Right hindlimb (tissue), 1 donor: ENCODE measurements around the gene RAB44.
"Not testable (repeated sequence)": the region's sequence is repeated elsewhere in the genome, so short reads cannot be mapped to it uniquely, and the experiment has no call there.

ENCODE experiments used
- DNase-seq: peaks from one replicate; pipeline ENCODE4 v3.0.0-alpha.2; 2018

RAB44 gene

GRCh38 chr6:36714511-36714910 lies 16.9 kb downstream of the RAB44 start:
- no peak for DNase-seq

DNA sequence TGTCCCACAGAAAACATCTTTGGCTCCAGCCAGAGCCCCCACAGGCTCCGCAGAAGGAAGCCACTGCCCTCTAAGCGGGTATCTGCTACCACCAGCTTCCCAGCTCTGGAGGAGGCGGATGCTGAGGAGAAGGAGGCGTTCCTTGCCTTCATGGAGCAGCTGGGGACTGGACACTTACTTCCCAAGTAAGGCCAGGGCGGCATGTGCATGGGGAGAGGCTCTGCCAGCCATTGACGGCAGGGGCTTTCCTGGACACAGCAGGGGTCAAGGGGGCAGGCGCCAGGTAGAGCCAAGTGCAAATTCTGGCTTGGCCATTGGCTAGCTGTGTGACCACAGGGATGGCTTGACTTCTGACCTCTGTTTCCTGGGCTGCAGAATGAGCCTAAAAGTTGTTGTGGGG lies 17.8 kb downstream of the RAB44 start:
- DNase-seq = no peak

DNA sequence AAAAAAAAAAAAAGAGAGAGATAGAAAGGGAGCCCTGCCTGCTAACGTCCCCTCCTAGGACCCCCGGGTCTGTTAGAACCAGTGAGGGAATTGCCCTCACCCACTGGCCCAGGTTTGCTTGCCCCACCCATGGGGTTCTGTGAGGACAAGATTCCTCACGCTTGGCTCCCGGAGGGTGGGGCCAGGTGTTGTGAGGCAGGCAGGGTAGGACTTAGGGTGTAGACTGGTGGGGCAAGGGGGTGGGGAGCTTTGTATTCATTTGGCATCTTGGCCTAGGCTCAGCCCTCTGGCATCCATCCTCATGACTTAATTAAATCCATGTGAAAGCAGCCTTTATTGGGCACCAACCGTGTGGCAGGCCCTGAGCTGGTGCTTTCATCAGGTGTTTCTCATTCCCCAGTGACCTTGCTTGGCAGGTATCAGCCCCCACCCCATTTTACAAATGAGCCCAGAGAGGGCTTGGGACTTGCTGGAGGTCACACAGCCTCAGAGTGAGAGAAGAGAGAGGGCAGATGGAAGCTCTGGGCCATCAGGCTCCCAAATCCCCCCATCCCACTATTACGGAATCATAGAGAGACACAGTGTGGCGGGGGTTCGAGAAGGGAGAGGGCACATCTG lies 19.0 kb downstream of the RAB44 start:
- DNase-seq = no peak

DNA sequence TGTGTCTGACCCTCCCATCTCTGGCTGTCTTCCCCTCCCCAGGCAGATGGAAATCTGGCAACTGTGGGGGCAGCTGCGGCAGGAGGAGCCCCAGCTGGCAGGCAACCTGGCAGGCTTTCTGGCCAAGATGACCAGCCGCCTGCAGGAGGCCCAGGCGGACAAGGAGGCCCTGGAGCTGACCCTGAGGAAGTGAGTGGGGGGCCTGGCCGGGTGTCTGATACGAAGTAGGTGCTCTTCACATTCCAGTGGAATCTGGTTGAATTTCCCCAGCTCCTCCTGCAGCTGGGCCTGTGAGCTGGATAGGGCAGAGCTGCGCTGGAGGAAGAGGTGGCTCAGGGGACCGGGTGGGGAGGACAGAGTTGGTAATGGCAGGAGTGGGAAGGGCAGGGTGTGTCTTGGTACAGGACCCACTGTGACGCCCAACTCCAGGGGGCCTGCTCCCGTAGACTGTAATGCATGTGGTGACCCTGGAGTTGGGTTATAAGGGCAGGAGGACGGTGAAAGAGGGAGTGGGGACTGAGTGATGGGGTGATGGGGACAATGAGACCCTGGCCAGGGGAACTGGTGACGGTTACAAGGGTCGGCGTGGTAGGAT lies 19.7 kb downstream of the RAB44 start:
- DNase-seq = no peak

DNA sequence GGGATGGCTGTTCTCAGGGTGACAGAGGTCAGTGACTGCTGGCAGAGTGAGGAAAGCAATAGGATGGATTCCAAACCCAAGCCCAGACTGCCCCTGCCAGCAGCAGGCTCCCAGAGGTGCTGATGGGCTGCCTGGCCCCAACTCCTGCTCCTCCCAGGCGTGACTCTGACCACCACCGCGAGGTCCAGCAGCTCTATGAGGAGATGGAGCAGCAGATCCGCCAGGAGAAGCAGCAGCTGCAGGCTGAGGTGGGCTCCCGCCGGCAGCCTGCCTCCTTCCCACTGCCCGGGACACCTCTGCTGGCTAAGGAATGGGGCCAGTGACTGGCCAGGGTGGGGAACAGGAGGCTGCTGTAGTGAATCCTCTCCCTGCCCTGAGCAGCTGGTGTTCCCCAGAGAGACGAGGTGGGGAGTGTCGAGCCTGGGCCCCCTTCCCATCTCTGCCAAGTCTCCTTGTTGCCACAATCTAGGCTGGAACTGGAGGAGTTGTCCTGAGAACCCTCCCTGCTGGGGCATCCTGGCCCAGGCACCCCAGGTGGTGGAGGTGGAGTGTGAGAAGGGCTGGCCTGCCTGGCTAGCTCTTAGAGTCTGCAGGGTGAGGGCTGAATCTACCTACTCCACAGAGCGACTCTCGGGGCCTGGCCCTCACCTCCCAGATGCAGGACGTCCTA lies 20.4 kb downstream of the RAB44 start:
- DNase-seq = no peak

GRCh38 chr6:36718560-36718959 lies 20.9 kb downstream of the RAB44 start:
- DNase-seq = no peak

- no peak for DNase-seq
These were observed 21.5 kb downstream of the RAB44 start for GRCh38 chr6:36719126-36719525.

DNA sequence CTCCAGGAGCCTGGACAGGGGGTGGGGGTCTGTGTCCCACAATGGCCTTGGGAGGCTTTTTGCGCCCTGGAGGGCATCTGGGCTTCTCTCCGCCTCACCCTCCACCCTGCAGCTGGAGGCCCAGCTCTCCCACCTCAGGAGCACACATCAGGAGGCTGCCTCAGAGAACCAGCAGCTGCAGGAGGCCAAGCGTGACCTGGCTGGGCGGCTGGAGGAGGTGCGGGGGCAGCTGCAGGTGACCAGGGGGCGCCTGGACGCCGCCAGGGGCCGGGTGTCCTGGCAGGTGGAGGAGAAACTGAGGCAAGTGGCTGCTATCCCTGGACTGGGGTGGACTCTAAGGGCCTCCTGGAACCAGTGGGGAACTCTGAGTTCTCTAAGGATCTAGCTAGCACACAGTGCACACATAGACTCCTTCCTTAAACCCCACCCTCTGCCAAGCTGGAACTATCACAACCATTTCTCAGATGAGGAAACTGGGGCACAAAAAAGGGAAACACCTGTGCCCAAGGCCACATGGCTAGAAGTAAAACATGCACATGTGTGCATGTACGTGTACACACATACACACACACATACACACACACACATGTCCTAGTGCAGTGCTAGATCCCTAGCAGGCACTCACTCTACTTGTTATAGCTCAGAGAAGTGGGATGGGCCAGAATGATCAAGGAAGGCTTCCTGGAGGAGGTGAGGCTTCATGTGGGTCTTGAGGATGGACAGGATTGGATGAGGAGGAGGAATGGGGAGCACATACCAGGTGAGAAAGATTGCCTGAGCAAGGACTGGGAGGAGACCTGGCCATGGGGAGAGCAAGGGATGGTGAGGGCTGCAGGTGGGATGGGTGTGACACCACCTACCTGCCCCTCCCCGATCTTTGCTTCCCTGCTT lies 22.9 kb downstream of the RAB44 start:
- no peak for DNase-seq

- no peak for DNase-seq
These were observed 23.9 kb downstream of the RAB44 start for GRCh38 chr6:36721369-36722140.

DNA sequence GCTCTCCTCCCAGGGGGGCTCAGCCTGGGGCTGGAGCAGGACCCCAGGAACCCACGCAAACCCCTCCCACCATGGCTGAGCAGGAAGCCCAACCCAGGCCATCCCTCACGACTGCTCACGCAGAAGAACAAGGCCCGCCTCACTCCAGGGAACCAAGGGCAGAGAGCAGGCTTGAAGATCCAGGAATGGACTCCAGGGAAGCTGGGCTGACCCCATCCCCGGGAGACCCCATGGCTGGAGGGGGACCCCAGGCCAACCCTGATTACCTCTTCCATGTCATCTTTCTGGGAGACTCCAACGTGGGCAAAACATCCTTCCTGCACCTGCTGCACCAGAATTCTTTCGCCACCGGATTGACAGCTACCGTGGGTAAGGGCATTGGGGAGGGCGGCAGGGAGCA lies 24.7 kb downstream of the RAB44 start:
- no peak for DNase-seq

- DNase-seq = no peak
These were observed 25.3 kb downstream of the RAB44 start for GRCh38 chr6:36722879-36723278.

DNA sequence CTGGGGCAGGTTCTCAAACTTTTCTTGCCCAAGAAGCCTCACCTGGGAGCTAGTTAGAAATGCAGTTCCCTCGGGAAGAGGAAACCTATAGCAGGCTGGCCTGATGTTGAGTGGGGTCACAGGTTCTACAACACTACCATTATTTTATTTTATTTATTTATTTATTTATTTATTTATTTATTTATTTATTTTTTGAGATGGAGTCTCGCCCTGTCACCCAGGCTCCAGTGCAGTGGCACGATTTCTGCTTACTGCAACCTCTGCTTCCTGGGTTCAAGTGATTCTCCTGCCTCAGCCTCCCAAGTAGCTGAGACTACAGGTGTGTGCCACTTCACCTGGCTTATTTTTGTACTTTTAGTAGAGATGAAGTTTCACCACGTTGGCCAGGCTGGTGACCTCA lies 26.4 kb downstream of the RAB44 start:
- DNase-seq = not testable (repeated sequence)

DNA sequence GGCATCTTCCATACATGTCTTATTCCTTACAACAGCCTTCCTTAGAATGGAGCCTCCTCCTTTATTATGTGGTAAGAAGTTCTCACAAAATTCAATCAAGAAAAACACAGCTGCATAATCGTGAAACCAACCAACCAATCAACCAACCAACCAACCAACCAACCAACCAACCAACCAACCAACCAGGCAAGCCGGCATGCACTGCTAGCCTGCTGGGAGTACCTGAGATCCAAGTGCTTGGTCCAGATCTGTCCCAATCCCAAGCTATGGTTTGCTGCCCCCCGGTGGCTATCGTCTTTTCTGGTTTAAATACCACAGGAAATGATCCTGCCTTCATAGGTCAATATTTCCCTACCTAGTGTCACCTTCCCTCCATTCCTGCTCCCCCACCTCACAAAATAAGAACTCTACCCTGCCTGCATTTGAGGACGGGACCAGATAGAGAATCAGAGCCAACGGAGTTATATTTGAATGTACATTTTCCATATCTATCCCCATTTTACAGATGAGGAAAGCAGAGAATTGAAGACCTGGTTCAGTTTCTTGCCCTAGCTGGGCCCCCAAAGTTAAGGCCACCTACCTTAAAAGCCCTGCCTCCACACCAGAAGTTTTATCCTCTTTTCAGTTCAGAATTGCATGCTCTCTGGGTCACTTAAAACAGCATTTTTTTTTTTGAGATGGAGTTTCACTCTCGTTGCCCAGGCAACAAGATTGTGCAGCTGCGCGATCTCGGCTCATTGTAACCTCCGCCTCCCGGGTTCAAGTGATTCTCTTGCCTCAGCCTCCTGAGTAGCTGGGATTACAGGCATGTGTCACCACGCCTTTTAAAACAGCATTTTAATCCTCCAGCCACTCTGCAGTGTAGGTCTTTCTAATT lies 27.1 kb downstream of the RAB44 start:
- peak; percentile 12 for DNase-seq

GRCh38 chr6:36725581-36725980 lies 28.0 kb downstream of the RAB44 start:
- peak; percentile 14 for DNase-seq

GRCh38 chr6:36727505-36728021 lies 29.9 kb downstream of the RAB44 start:
- DNase-seq = peak; percentile 9

GRCh38 chr6:36728289-36729160 lies 30.9 kb downstream of the RAB44 start:
- DNase-seq = peak; percentile 11

GRCh38 chr6:36729161-36729524 lies 31.5 kb downstream of the RAB44 start:
- DNase-seq = peak; percentile 18

DNA sequence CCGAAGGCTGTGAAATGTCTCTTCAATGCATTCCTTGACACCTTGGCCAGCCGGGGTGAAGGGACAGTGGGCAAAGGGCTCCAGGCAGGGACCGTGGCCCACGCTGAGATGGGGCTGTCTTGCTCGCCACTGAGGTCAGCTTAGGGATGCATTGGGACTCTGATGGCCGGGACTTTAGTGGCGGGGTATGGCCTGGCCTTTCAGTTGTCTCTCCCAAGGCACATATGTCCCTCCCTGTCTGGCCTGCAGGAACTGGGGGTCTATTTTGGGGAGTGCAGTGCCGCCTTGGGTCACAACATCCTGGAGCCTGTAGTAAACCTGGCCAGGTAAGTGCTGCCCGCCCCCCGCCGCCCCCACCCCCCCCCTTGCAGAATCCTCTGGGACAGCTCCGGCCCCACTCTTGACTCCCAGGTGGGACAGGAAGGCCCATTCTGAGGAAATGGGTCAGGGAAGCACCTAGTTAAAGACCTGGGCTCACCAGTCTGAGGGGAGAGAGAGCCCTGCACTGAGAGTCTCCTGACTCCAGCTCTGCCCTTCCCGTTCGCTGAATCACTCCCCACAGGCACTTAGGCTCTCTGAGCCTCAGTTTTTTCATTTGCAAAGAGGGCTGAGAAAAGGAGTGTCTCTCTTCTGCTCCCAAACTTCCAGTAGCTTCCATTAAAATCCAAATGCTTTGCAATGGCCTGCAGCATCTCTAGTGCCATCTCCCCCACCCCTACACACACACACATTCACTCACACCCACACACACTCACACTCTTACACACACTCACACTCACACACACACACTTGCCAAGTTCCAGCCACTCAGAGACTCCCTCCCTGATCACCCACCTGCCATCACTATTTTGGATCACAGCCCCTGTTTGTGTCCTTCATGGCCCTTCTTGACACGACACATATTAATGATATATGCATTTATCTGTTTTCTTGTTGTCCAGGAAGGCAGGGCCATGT lies 33.1 kb downstream of the RAB44 start:
- peak; percentile 8 for DNase-seq
